Medulla oblongata (tissue), 1 donor: ENCODE results near the gene EFEMP2.

Experiments used
- DNase-seq: peaks from one replicate; pipeline ENCODE4 v3.0.0-alpha.2; 2015; ENCODE audit errors: extremely low spot score

The EFEMP2 gene

DNA sequence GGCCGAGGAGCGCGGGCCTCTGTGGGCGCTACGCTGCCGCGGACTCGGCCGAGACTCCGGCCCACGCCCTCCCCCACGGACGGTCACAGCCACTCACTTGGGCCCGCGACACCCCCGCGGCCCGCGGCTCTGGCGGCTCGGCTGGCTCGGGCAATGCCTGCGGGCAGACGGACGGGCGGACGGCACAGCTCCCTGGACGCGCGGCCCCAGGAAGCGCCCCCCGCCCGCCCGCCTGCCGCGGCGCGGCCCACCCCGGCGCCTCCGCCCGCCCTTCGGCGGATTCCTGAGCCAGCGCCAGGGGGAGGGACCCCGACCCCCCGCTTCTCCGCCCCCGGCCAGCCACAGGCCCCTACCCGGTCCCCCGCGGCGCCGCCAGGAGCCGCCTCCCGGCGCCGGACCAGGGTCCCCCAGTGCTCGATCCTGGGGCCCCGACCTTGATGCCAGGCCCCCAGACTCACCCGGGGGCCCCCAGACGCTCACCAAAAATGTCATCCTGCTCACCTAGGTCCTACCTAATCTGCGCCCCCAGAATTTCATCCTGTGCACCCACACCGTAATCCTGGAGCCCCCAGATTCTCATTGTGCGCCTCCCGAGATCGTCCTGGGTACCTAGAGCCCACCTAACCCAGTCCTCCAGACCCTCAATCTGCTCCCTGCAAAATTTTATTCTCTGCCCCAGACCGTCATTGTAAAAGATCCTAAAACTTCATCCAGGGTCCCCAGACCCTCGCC lies at the start of gene EFEMP2:
EFEMP2 (minus strand) TSS at position 215 of the 732 bp plus-strand sequence. CDS start 446 bp downstream, outside the sequence.
- DNase-seq: no peak

DNA sequence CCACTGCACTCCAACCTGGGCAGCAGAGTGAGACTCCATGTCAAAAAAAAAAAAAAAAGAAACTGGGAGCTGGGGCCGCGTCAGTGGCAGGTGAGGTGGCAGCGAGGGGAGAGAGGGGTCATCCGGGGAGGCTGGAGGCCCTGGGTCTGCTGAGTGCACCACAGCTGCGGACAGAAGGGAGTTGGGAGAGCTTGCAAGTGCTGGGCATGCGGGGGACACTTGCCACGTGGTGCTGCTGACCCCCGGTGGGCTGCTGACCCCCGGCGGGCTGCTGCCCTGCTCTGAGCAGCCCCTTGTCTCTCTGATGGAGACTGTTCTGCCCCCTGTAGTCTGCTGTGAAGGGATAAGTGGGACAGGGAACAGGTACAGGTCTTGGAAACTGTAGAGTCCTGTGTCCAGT lies 49.3 kb upstream of the EFEMP2 start:
- DNase-seq: no peak

DNA sequence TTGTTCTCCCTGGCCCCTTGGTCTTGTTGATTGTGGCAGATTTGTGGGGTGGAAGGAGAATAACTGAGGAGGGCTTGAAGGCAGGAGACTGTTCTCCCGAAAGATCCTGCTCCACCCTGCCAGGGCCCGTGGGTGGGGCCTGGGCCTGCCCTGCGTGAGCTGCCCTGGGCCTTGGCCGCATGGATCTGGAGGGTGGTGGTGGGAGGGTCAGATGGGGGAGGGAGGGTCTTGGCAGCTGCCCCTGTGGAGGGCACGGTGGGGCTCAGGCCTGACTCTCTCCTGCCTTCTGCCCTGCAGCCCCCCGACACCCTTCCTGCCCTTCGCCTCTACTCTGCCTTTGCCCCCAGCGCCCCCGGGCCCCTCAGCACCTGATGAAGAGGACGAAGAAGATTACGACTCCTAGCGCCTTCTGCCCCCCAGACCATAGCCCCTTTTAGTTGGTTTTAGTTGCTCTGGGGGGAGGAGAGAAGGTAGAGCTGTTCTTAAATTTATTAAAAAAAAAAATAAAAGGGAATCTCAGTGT lies 48.5 kb upstream of the EFEMP2 start:
- no peak for DNase-seq

DNA sequence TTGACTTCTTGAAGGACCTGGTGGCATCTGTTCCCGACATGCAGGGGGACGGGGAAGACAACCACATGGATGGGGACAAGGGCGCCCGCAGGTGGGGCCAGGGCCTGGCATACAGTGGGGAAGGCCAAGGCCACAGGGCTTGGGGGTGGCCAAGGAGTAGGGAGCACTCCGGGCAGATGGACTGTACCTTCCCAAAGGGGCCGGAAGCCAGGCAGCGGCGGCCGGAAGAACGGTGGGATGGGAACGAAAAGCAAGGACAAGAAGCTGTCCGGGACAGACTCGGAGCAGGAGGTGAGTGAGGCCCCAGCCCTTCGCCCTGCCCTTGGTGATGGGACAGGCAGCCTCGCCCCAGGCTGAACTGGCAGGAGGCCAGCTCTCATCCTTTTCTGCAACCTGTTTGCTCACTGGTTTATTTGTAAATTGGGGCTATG lies 47.8 kb upstream of the EFEMP2 start:
- no peak for DNase-seq

DNA sequence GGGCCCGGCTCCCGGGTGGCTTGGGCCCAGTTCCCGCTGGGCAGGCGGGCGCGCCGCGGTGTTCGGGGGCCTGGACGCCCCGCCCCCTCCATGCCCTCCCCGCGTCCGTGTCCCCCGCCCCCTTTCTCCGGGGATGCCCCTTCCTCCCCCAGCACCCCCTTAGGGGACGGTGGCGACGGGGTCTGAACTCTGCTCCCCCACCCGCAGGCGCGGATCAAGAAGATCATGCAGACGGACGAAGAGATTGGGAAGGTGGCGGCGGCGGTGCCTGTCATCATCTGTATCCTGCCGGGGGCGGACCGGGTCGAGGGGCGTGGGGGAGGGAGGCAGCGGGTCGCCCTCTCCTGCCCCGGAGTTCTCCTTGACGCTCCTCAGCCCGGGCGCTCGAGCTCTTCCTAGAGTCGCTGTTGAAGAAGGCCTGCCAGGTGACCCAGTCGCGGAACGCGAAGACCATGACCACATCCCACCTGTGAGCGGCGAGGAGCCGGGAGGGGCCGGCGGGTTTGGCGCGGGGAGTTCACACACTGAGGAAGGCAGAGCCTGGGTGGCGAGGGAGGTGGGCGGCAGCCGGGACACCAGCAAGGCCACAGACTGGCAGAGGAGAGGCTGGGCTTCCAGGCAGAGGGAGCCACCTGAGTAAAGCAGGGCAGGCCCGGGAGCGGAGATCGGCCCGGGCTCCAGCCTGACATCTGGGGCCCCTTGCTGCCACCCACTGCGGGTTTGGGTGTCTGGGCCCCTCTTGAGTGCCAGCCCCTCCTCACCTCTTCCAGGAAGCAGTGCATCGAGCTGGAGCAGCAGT lies 47.2 kb upstream of the EFEMP2 start:
- no peak for DNase-seq

DNA sequence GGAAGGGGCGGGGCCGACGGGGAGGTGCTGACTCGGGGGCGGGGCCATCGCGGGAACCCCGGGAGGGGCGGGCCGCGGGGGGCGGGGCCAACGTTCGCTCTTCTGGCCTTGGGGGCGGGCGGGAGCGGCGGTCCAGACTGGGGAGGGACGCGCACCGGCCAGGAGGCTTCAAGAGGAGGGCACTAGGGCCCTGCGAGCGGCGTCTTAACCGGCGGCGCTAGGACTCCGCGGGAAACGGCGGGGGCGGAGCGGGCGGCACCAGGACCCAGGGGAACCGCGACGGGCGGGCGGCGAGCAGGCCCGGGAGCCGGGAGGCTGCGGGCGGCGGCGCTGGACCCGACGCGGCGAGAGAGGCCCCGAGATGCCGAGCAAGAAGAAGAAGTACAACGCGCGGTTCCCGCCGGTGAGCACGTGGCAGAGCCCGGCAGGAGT lies 46.6 kb upstream of the EFEMP2 start, which contains the start of gene DRAP1:
DRAP1 (plus strand) TSS at position 286 of the 432 bp plus-strand sequence; CDS start at position 362, 76 bp downstream.
- peak; percentile 99 for DNase-seq

DNA sequence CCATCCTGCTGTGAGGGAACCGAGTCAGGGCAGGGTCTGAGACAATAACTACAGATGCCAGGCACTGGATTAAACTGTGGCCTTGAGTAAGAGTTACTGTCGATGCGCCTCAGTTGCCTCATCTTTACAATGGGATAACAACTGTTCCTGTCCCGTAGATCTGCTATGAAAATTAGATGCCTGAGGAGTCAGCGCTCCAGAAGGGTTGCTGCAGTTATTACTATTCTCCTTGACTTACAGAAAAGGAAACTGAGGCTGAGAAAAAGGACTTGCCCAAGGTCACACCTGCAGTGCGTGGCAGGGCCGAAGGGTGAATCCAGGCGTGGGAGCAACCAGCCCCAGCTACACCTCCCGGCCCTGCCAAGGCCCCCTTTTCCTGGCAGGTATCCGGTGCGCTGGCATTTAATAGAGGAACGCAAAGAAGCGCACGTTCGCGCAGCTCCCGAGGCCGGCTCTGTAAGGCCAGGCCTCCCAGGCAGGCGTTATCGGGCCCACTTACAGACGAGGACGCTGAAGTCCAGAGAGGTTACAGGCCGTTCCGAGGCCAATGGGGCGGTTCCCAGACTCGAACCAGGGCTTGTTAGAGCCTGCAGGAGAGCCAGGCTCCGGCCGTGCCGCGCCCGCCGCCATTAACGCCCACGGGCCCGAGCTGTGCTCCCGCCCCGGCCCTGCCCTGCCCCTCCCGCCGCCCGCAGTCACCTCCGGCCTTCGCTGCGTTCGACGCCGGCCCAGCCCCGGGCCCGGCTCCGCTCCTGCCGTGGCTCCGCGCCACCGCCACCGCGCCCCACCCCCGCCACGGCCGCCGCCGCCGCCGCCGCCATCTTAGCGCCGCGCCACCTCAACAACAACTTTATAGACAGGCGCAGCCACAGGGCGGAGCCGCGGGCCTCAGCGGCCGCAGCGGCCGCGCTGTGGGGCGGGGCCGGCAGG lies 45.9 kb upstream of the EFEMP2 start, which contains the start of gene C11orf68:
C11orf68 (minus strand) TSS at position 852 of the 930 bp plus-strand sequence; CDS start at position 821, 31 bp downstream.
- DNase-seq: no peak

DNA sequence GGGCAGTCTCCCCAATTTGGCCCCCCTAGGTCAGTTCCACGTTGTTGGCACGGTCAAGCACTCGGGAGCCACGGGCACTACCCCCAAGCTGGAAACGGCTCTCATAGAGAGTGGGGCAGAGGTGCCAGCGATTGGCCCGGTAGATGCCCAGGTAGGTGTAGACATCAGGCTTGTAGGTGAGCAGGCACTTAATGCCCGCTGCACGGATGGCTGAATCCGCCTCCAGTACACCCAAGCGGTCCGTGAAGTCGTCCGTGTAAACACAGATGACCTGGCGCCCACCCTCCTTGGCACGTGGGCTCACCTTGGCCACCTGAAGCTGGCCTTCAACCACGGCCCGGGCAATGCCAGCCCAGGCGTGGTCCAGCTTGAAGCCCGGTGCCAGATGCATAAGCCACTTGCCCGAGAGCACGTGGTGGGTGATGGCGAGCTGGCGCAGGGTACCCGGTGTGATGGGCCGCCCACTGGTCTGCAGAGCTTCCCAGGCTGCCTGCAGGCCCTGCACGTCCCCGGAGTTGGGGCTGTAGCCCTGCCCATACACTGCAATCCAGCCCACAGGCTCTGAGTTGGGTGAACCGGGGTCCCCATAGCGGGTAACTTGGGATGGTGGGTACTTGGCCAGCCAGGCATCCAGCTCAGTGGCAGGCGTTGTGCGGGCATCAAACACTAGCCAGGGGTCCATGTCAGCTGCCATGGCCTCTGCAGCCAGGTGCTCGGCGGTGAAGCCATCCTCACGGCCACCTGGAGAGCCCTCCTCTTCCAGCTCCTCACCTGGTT lies 45.0 kb upstream of the EFEMP2 start:
- no peak for DNase-seq

DNA sequence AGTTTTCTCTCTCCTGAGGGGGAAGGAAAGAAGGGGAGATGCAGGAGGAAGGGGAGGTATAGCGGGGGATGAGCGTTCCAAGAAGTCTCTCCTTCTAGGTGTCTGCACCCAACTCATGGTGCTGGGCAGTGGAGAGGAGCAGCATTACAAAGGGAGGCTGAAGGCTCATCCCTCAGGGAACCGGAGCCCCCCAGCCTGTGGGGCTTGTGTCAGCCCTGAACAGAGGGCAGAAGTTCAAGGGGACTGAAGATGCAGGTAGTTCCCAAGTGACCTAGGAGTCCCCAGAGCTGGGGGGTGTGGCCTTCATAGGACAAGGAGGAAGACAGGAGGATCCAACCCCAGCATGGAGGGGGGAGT lies 44.5 kb upstream of the EFEMP2 start:
- no peak for DNase-seq

DNA sequence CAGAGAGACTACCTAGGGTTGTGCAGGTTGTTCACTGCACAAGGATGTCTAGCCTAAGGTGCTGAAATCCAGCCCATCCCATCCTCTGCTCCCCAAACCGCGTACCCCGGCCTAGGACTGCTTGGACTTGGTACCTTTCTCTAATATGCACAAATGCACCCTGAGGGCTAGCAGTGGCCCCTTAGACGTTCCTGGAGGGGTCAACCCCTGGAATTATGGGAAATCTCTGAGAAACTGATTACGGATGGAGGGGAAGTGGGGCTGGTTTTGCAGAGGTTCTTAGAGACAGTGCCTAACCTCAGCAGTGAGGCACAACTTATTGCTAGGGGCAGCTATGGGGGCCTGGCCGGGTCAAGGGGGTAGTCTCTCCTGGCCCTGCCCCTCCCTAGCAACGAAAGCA lies 43.8 kb upstream of the EFEMP2 start:
- no peak for DNase-seq

DNA sequence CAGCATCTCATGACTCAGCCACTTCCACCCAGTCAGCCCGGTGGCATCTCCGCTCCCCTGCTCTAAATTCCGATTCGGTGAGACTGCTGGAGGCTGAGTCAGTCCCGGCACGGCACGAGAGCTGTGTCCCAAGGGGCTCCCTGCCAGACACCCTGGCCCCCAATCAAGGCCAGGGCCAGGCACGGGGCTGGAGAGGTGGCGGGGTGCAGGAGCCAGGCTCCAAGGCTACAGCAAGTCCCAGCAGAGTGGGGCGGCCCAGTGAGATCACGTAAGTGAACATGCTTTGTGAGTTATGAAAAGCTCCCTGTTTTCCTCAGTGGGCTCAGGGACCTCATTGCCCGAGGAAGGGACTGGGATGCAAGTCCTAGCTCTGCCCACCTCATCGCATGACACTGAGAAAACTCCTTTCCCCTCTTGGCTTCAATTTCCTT lies 43.2 kb upstream of the EFEMP2 start:
- no peak for DNase-seq

DNA sequence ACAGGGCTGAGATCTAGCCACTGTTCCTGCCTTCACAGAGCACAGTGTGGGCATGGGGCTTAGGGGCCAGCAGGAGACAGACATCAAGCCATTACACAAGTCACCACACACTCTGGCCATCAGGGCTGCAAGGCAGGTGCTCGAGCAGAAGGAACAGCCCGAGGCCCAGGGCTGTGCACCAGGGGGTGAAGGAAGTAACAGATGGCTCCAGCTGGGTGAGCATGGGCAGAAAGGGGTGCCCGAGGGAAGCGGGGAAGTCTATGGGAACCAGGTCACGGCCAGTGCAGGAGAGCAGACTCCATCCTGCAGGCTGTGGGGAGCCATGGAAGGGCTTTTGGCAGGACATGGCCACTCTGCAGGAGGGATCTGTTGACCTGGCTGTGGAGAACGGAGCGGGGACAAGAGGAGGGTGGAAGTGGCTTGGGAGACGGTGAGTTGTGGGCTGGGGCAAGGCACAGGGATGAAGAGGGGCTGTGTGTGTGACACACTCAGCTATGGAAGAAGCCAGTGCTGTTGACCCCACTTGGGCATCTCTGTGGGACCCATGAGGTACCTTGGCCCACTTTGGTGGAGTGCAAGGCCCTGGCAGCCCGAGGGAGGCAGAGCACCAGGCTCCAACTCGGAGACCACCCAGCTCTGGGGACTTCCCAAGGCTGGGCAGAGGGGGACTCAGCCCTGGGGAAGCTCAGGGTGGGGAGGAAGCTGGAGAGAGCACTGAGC lies 42.7 kb upstream of the EFEMP2 start:
- no peak for DNase-seq

DNA sequence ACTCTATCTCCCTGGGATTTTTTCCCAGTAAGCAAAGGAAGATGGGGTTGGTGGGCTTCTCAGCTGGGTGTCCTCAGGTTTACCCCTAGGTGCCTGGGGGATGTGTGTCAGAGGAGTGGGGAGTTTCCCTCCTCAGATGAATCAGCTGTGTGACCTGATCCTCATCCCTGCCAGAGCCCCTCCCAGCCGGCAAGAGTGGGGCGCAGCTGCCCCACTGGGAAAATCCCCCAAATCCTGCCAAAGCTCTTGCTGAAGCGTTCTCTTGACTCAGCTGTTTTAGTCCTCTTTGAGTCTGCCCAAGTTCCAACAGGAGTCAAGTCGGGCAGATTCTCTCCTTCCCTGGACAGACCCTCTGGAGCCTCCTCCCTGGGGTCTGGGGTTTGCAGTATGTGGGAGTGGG lies 40.2 kb upstream of the EFEMP2 start:
- DNase-seq: no peak

DNA sequence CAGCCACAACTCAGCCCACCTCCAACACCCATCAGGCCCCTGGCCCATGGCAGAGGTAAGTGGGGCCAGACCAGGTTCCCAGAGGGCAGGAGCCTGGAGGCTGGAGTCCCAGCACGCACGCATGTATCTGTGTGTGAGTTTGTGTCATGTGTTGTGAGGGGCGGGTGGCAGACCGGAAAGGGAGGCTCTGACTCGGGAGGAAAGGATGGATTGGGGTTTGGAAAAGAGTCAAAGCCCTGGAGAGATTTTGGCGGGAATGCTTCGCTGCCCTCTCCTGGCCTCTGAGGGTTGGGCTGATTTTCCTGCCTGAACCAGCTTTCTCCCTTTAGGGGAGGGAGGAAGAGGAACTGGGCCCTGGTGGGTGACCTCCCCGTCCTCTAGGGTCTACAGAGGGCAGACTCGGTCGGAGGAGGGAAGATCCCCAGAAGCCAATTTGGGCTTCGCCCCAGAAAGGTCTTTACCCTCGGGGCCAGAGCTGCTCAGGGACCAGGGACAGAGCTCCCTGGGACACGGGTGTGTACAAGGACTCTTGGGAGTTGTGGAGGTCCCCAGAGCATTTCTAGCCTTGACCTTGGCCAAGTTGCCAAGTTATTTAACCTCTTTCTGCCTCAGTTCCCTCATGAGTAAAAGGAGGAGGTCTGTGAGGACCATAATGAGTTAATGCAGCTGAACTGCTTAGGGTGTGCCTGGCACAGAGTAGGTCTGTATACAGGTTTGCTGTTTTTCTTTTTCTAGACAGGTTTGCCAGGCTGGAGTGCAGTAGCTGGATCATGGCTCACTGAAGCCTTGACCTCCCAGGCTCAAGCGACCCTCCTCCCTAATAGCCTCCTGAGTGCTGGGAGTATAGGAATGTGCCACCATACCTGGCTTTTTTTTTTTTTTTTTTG lies 39.3 kb upstream of the EFEMP2 start:
- no peak for DNase-seq

DNA sequence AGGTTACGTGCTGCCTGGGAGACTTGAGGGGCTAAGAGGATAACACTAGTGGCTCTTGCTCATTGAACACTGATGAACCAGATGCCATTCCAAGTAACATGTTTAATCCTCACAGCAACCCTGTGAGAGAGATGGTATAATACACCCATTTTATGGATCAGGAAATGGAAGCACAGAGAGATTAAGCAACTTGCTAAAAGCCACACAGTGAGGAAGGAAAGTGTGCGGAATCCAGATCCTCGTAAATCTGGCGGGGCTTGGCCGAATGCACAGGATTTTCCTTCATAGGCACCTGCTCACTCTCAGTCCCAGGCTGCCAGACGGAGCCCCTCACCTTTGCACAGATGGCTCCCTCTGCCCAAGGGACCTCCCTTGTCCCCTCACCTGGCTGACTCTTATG lies 35.3 kb upstream of the EFEMP2 start:
- no peak for DNase-seq

DNA sequence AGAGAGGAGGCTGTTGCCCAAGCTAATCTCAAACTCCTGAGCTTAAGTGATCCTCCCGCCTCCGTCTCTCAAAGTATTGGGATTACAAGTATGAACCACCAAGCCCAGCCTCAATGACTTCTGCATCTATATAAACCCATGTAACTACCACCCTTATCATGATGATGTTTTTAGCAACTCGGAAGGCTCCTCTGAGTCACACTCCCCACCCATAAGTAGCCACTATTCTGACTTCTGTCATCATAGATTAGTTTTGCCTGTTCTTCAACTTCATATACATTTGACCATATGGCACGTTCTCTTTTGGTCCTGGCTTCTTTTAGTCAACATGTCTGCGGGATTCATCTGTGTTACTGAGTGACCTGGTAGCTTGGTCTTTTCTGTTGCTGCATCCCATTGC lies 34.0 kb upstream of the EFEMP2 start:
- DNase-seq: no peak

DNA sequence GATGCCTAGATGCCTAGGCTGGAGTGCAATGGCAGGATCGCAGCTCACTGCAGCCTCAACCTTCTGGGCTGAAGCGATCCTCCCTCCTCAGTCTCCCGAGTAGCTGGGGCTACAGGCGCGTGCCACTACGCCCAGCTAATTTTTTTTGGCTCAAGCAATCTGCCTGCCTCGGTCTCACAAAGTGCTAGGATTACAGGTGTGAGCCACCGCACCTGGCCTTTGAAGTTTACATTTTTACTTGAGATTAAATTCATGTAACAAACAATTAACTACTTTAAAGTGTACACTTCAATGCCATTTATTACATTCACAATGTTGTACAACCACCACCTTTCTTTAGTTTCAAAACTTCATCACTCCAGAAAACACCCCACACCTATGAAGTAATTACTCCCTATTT lies 31.1 kb upstream of the EFEMP2 start:
- no peak for DNase-seq

DNA sequence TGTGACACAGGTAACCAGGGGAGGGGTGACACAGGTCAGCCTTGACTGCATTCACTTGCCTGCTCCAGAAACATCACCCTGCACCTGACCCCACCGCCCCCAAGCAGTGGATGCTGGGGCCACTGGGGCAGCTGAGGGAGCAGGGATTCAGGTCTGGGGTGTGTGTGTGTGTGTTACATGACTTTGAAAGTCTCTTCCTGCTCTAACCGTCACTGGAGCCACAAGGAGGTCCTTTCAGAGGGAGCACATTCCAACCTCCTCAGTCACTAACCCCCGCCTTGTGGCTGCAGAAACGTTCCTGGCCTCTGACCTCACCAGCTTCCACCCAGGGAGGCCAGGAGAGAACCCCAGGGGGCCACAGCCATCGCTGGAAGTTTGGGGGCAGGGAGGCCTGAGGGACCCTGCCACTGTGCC lies 30.5 kb upstream of the EFEMP2 start:
- DNase-seq: no peak

DNA sequence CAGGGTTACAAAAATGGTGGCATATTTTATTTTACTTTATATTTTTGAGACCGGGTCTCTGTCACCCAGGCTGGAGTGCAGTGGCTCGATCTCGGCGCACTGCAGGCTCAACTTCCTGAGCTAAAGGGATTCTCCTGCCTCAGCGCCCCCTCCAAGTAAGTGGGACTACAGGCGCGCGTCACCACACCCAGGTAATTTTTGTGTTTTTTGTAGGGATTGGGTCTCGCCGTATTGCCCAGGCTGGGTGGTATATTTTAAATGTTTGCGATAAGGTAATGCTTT lies 28.2 kb upstream of the EFEMP2 start:
- no peak for DNase-seq
